CD14-positive monocyte (primary cell): ENCODE data around the gene DGCR2. TPM values are rescaled to one million over a fixed set of nuclear protein-coding genes. Genes with fewer than 3 reads are reported as not detected.

Experiments used
- DNase-seq, 3 donors: peaks; one replicate each; pipeline ENCODE4 v3.0.0-alpha.2; 2011 to 2022
- H2AFZ ChIP-seq: 2 replicates; pipeline ENCODE4 v1.6.0; 2012; ENCODE audit warnings: mild to moderate bottlenecking, low read depth, low read length, inconsistent platforms; ENCODE audit not compliant: insufficient read depth, poor library complexity, severe bottlenecking
- H3K27ac ChIP-seq, 2 donors: 1 replicate in 1 of 2; 2 replicates in 1 of 2; pipeline ENCODE4 v1.5.1; 2012 to 2013; ENCODE audit warnings: low read length in 2 of 2, control low read depth in 1 of 2, inconsistent platforms in 1 of 2, low read depth in 1 of 2, mild to moderate bottlenecking in 1 of 2
- H3K27me3 ChIP-seq, 2 donors: one replicate each; pipeline versions ENCODE4 v1.6.0 to v1.6.1; 2011 to 2013; ENCODE audit warnings: low read length in 2 of 2; ENCODE audit not compliant: control insufficient read depth in 2 of 2, insufficient read depth in 2 of 2
- H3K36me3 ChIP-seq, 2 donors: replicated peaks in 1 of 2; 1 replicate in 1 of 2; 2 replicates in 1 of 2; pipeline versions ENCODE4 v1.5.1 to v1.6.1; 2012 to 2013; ENCODE audit warnings: low read length in 2 of 2, control low read depth in 1 of 2, inconsistent platforms in 1 of 2, mild to moderate bottlenecking in 1 of 2; ENCODE audit not compliant: insufficient read depth in 2 of 2, control insufficient read depth in 1 of 2
- H3K4me1 ChIP-seq, 2 donors: 1 replicate in 1 of 2; 2 replicates in 1 of 2; pipeline versions ENCODE4 v1.5.1 to v1.6.1; 2012 to 2013; ENCODE audit warnings: low read length in 2 of 2, control low read depth in 1 of 2, inconsistent platforms in 1 of 2, mild to moderate bottlenecking in 1 of 2, moderate library complexity in 1 of 2; ENCODE audit not compliant: insufficient read depth in 2 of 2, control insufficient read depth in 1 of 2
- H3K4me2 ChIP-seq: replicated peaks from 2 replicates; pipeline ENCODE3; 2012; ENCODE audit warnings: low read length, moderate library complexity, mild to moderate bottlenecking; ENCODE audit not compliant: poor library complexity, severe bottlenecking; ENCODE audit errors: extremely low read depth
- H3K4me3 ChIP-seq, 3 experiments: fragments of 200-600 bp in 1 of 3; sonication (generic) in 1 of 3; replicated peaks in 1 of 3; 1 replicate in 2 of 3; 2 replicates in 1 of 3; pipeline ENCODE4 v1.5.1; 2011 to 2013; ENCODE audit warnings: low read length in 3 of 3, mild to moderate bottlenecking in 3 of 3, control low read depth in 2 of 3, low read depth in 2 of 3, inconsistent platforms in 1 of 3, moderate library complexity in 1 of 3
- H3K79me2 ChIP-seq: 2 replicates; pipeline ENCODE4 v1.6.0; 2012; ENCODE audit warnings: mild to moderate bottlenecking, control low read depth, inconsistent platforms, low read length, moderate library complexity; ENCODE audit not compliant: insufficient read depth
- H3K9ac ChIP-seq: 2 replicates; pipeline ENCODE4 v1.6.0; 2017; ENCODE audit warnings: low read length, mild to moderate bottlenecking; ENCODE audit not compliant: insufficient read depth, poor library complexity, severe bottlenecking
- H3K9me3 ChIP-seq, 2 donors: replicated peaks in 1 of 2; 1 replicate in 1 of 2; 2 replicates in 1 of 2; pipeline versions ENCODE4 v1.5.1 to v1.6.1; 2012 to 2013; ENCODE audit warnings: low read length in 2 of 2, control low read depth in 1 of 2; ENCODE audit not compliant: control insufficient read depth in 1 of 2, insufficient read depth in 1 of 2
- H4K20me1 ChIP-seq: 2 replicates; pipeline ENCODE4 v1.6.0; 2012; ENCODE audit warnings: mild to moderate bottlenecking, low read length, control low read depth, moderate library complexity; ENCODE audit not compliant: insufficient read depth
- H3K27ac Mint-ChIP-seq, 7 donors: one replicate each; pipeline ENCODE4 v1.8.0; 2020; ENCODE audit warnings: mild to moderate bottlenecking in 7 of 7, mixed read lengths in 7 of 7, moderate library complexity in 6 of 7, inconsistent platforms in 2 of 7
- H3K27me3 Mint-ChIP-seq, 3 donors: one replicate each; pipeline ENCODE4 v1.8.0; 2021 to 2022; ENCODE audit warnings: low read depth in 3 of 3, mild to moderate bottlenecking in 3 of 3, mixed read lengths in 3 of 3, moderate library complexity in 3 of 3, inconsistent platforms in 1 of 3
- H3K36me3 Mint-ChIP-seq, 2 donors: one replicate each; pipeline ENCODE4 v1.8.0; 2020; ENCODE audit warnings: mixed read lengths in 2 of 2, inconsistent platforms in 1 of 2, mild to moderate bottlenecking in 1 of 2
- H3K4me1 Mint-ChIP-seq: one replicate; pipeline ENCODE4 v1.8.0; 2020; ENCODE audit warnings: mild to moderate bottlenecking, mixed read lengths
- H3K4me3 Mint-ChIP-seq, 2 donors: one replicate each; pipeline ENCODE4 v1.8.0; 2020; ENCODE audit warnings: mild to moderate bottlenecking in 2 of 2, mixed read lengths in 2 of 2, moderate library complexity in 1 of 2
- H3K9me3 Mint-ChIP-seq, 7 donors: one replicate each; pipeline ENCODE4 v1.8.0; 2020 to 2022; ENCODE audit warnings: mixed read lengths in 7 of 7, mild to moderate bottlenecking in 6 of 7, moderate library complexity in 6 of 7, inconsistent platforms in 2 of 7
- CTCF ChIP-seq: fragments of 200-600 bp; IDR thresholded peaks from one replicate; pipeline ENCODE4 v1.8.0; 2022; ENCODE audit warnings: antibody characterized with exemption, mild to moderate bottlenecking
- WGBS: methylation state at CpG from one replicate; pipeline ENCODE4 v1.1.5; 2013; ENCODE audit warnings: missing lambda C conversion rate; ENCODE audit not compliant: insufficient coverage; 5-methylcytosine and 5-hydroxymethylcytosine counted together
- intact Hi-C, 2 donors: fragments of 100-400 bp; cut with micrococcal nuclease; formaldehyde crosslinking; loops; one replicate each; pipeline versions ENCODE4 v1.15.0 to v1.15.1; 2023
- polyA plus RNA-seq, 3 donors: library from polyadenylated mRNA; depleted of rRNA in 1 of 3; unstranded in 2 of 3; stranded (reverse) in 1 of 3; fragments of 300-500 nt in 2 of 3; fragments of >200 nt in 1 of 3; fragmentation: Illumina TruSeq in 2 of 3; gene quantifications; 1 replicate in 2 of 3; 2 replicates in 1 of 3; pipeline ENCODE4 v1.2.3, GENCODE V29; 2012 to 2021

Gene DGCR2
- polyA plus RNA-seq, 3 donors: 28.9 to 37.0 (median 36.2) TPM

GRCh38 chr22:19047993-19048392 lies 74.2 kb downstream of the DGCR2 start:
- Histone ChIP-seq H3K9me3 (no peaks in the 10 kb centered on the region), H3K79me2 (peaks cover 8% of the 10 kb centered on the region), H2AFZ (no peak overlapping the region), H3K9ac (no peak overlapping the region), H3K36me3 (peaks cover 92 to 100% of the 10 kb centered on the region in 2 donors), H3K27ac (no peak overlapping the region), H3K27me3 (no peaks in the 10 kb centered on the region), H3K4me1 (no peaks in the 10 kb centered on the region), H4K20me1 (peaks cover 76% of the 10 kb centered on the region), H3K4me3 (no peak overlapping the region), H3K4me2 (no peak overlapping the region)
- intact Hi-C loops: no loop called here
- Mint-ChIP-seq H3K27me3 (no peaks in the 10 kb centered on the region), H3K9me3 (no peaks in the 10 kb centered on the region), H3K4me3 (no peak overlapping the region), H3K36me3 (peaks cover 90 to 100% of the 10 kb centered on the region in 2 donors), H3K4me1 (no peaks in the 10 kb centered on the region), H3K27ac (peak overlapping the region in 3 of 7 donors; percentile 46 to 55 (median 46))
- WGBS: 97% methylated on average over 9 of the region's 11 CpGs
- DNase-seq: no peak
- TF ChIP-seq CTCF: no peak

GRCh38 chr22:19046719-19047609 lies 75.2 kb downstream of the DGCR2 start:
- H3K4me3 ChIP-seq: no peak overlapping the region
- Mint-ChIP-seq H3K4me3 (no peak overlapping the region), H3K9me3 (no peaks in the 10 kb centered on the region), H3K27ac (peak overlapping the region in 2 of 7 donors; percentile 50 to 80), H3K27me3 (no peaks in the 10 kb centered on the region), H3K36me3 (peaks cover 89 to 100% of the 10 kb centered on the region in 2 donors), H3K4me1 (no peaks in the 10 kb centered on the region)
- no peak for DNase-seq
- no peak overlapping the region for H3K27ac ChIP-seq
- TF ChIP-seq CTCF: no peak
- peaks cover 78% of the 10 kb centered on the region for H4K20me1 ChIP-seq
- no peaks in the 10 kb centered on the region for H3K27me3 ChIP-seq
- H2AFZ ChIP-seq: no peak overlapping the region
- H3K36me3 ChIP-seq: peaks cover 94 to 100% of the 10 kb centered on the region in 2 donors
- intact Hi-C loops: no loop called here
- H3K4me1 ChIP-seq: no peaks in the 10 kb centered on the region
- no peaks in the 10 kb centered on the region for H3K9me3 ChIP-seq
- no peak overlapping the region for H3K9ac ChIP-seq
- 98% methylated on average over 5 of the region's 5 CpGs for WGBS
- peaks cover 3% of the 10 kb centered on the region for H3K79me2 ChIP-seq
- H3K4me2 ChIP-seq: no peak overlapping the region
